HUES64 (cell line): ENCODE data around the gene MTARC1.

ENCODE experiments used
- H3K27ac ChIP-seq: 2 replicates; pipeline ENCODE4 v1.7.0; 2013; ENCODE audit warnings: low read depth, low read length, inconsistent platforms
- H3K27me3 ChIP-seq: 2 replicates; pipeline ENCODE4 v1.6.1; 2013; ENCODE audit warnings: mild to moderate bottlenecking, low read length; ENCODE audit not compliant: insufficient read depth
- H3K36me3 ChIP-seq: 2 replicates; pipeline ENCODE4 v1.6.1; 2013; ENCODE audit warnings: mild to moderate bottlenecking, low read length; ENCODE audit not compliant: insufficient read depth
- H3K4me1 ChIP-seq: 2 replicates; pipeline ENCODE4 v1.6.1; 2013; ENCODE audit warnings: mild to moderate bottlenecking, low read length, moderate library complexity; ENCODE audit not compliant: insufficient read depth
- H3K4me3 ChIP-seq: 2 replicates; pipeline ENCODE4 v1.5.1; 2013; ENCODE audit warnings: mild to moderate bottlenecking, low read length, moderate library complexity
- H3K9ac ChIP-seq: 2 replicates; pipeline ENCODE4 v1.6.1; 2013; ENCODE audit warnings: mild to moderate bottlenecking, low read depth, low read length
- H3K9me3 ChIP-seq: 2 replicates; pipeline ENCODE4 v1.6.1; 2013; ENCODE audit warnings: low read depth, low read length; ENCODE audit not compliant: insufficient read depth
- WGBS: fragments of 150-250, 120-280 bp; methylation state at CpG from one replicate; pipeline ENCODE4 v1.1.7; 2013; ENCODE audit warnings: missing lambda C conversion rate; 5-methylcytosine and 5-hydroxymethylcytosine counted together

MTARC1 gene

GRCh38 chr1:220806408-220806807 lies 19.7 kb downstream of the MTARC1 start:
- no peaks in the 10 kb centered on the region for H3K27me3 ChIP-seq
- peaks cover 22% of the 10 kb centered on the region for H3K36me3 ChIP-seq
- H3K27ac ChIP-seq = no peak overlapping the region
- H3K9me3 ChIP-seq = no peaks in the 10 kb centered on the region
- no peaks in the 10 kb centered on the region for H3K4me1 ChIP-seq
- no peak overlapping the region for H3K9ac ChIP-seq
- no peak overlapping the region for H3K4me3 ChIP-seq
- WGBS = 98% methylated on average over 4 of the region's 4 CpGs

- H3K27me3 ChIP-seq = no peaks in the 10 kb centered on the region
- H3K36me3 ChIP-seq = peaks cover 25% of the 10 kb centered on the region
- no peak overlapping the region for H3K9ac ChIP-seq
- H3K4me3 ChIP-seq = no peak overlapping the region
- H3K4me1 ChIP-seq = no peaks in the 10 kb centered on the region
- H3K27ac ChIP-seq = no peak overlapping the region
- 97% methylated on average over 5 of the region's 6 CpGs for WGBS
- no peaks in the 10 kb centered on the region for H3K9me3 ChIP-seq
These were observed 21.0 kb downstream of the MTARC1 start for GRCh38 chr1:220807726-220808125.

GRCh38 chr1:220808345-220809186 lies 21.9 kb downstream of the MTARC1 start:
- no peak overlapping the region for H3K27ac ChIP-seq
- H3K4me1 ChIP-seq = no peaks in the 10 kb centered on the region
- H3K36me3 ChIP-seq = peaks cover 25% of the 10 kb centered on the region
- no peaks in the 10 kb centered on the region for H3K9me3 ChIP-seq
- H3K4me3 ChIP-seq = no peak overlapping the region
- WGBS = 79% methylated on average over 11 of the region's 11 CpGs
- H3K27me3 ChIP-seq = no peaks in the 10 kb centered on the region
- no peak overlapping the region for H3K9ac ChIP-seq

DNA sequence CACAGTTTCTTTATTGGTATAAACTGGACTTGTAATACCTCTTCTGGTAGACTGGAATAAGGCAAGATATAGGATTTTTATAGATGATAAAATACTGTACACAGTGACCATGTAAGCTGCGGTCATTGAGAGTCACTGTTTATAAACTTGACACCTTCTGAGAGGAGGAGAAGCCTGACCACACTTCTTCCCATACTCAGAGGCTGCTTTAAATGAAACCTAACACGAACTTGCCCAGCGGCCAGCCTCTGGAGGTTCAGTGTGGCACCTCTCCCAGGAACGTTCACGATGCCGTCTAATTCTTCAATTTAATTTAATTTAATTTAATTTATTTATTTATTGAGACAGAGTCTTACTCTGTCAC lies 22.5 kb downstream of the MTARC1 start:
- Histone ChIP-seq H3K27me3 (no peaks in the 10 kb centered on the region), H3K27ac (no peak overlapping the region), H3K4me1 (no peaks in the 10 kb centered on the region), H3K4me3 (no peak overlapping the region), H3K36me3 (peaks cover 28% of the 10 kb centered on the region), H3K9ac (no peak overlapping the region), H3K9me3 (no peaks in the 10 kb centered on the region)
- 91% methylated on average over 3 of the region's 6 CpGs for WGBS

DNA sequence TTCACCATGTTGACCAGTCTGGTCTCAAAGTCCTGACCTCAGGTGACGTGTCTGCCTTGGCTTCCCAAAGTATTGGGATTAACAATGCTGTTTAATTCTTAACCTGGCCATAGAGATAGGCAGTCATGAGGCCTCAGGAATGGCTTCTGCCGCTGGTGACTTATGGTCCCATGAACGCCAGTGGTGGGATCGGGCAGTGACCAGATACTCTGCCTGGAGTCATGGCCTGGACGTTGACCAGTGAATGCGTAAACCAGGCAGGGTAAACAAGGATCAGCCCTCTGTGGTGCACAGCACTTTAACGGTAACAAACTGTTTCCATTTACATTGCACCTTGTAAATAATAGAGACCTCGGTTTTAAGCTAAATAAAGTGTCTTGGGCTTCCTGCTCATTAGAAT lies 23.0 kb downstream of the MTARC1 start:
- WGBS = 85% methylated on average over 8 of the region's 8 CpGs
- H3K27ac ChIP-seq = no peak overlapping the region
- H3K9ac ChIP-seq = no peak overlapping the region
- H3K9me3 ChIP-seq = no peaks in the 10 kb centered on the region
- H3K27me3 ChIP-seq = no peaks in the 10 kb centered on the region
- peaks cover 27% of the 10 kb centered on the region for H3K36me3 ChIP-seq
- no peaks in the 10 kb centered on the region for H3K4me1 ChIP-seq
- no peak overlapping the region for H3K4me3 ChIP-seq

- Histone ChIP-seq H3K9ac (no peak overlapping the region), H3K4me3 (peak overlapping the region; percentile 39), H3K4me1 (no peaks in the 10 kb centered on the region), H3K27ac (no peak overlapping the region), H3K36me3 (peaks cover 22% of the 10 kb centered on the region), H3K9me3 (no peaks in the 10 kb centered on the region), H3K27me3 (no peaks in the 10 kb centered on the region)
- WGBS = 29% methylated on average over 20 of the region's 20 CpGs
These were observed 23.5 kb downstream of the MTARC1 start for GRCh38 chr1:220810179-220810653.

- Histone ChIP-seq H3K4me1 (no peaks in the 10 kb centered on the region), H3K9ac (no peak overlapping the region), H3K9me3 (no peaks in the 10 kb centered on the region), H3K4me3 (no peak overlapping the region), H3K27me3 (no peaks in the 10 kb centered on the region), H3K27ac (no peak overlapping the region), H3K36me3 (peaks cover 15% of the 10 kb centered on the region)
- WGBS = 86% methylated on average over 2 of the region's 2 CpGs
These were observed 24.2 kb downstream of the MTARC1 start for GRCh38 chr1:220810963-220811362.

GRCh38 chr1:220811695-220812094 lies 25.0 kb downstream of the MTARC1 start:
- Histone ChIP-seq H3K4me1 (no peaks in the 10 kb centered on the region), H3K27me3 (no peaks in the 10 kb centered on the region), H3K36me3 (peaks cover 11% of the 10 kb centered on the region; the same call in 1 of the 2 replicates), H3K27ac (no peak overlapping the region), H3K4me3 (no peak overlapping the region), H3K9me3 (no peaks in the 10 kb centered on the region), H3K9ac (no peak overlapping the region)
- WGBS = 91% methylated on average over 5 of the region's 5 CpGs

GRCh38 chr1:220812308-220812707 lies 25.6 kb downstream of the MTARC1 start:
- no peaks in the 10 kb centered on the region for H3K9me3 ChIP-seq
- WGBS = 80% methylated on average over 6 of the region's 6 CpGs

DNA sequence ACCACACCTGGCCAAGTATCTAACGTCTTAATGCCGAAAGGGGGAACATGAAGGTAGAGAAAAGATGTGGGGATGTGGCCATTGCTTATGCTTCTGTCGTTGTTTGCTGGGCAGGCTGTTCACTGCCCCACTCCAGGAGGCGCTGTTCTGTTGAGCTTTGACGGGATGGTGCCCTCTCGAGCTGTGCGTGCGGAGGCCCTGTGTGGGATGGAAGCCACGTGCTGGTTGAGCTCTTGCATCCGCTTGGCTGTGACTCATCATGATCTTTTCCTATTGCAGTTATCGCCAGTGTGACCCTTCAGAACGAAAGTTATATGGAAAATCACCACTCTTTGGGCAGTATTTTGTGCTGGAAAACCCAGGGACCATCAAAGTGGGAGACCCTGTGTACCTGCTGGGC lies 26.3 kb downstream of the MTARC1 start:
- Histone ChIP-seq H3K27ac (no peak overlapping the region), H3K36me3 (peaks cover 11% of the 10 kb centered on the region; the same call in 1 of the 2 replicates), H3K27me3 (no peaks in the 10 kb centered on the region), H3K4me3 (no peak overlapping the region), H3K9me3 (no peaks in the 10 kb centered on the region), H3K9ac (no peak overlapping the region), H3K4me1 (peaks cover under 1% of the 10 kb centered on the region; the same call in 1 of the 2 replicates)
- 78% methylated on average over 12 of the region's 12 CpGs for WGBS

More at GRCh38 chr1:220812308-220812707, 25.6 kb downstream of the MTARC1 start:
- no peak overlapping the region for H3K27ac ChIP-seq
- H3K36me3 ChIP-seq = peaks cover 11% of the 10 kb centered on the region; the same call in 1 of the 2 replicates
- H3K4me1 ChIP-seq = no peaks in the 10 kb centered on the region
- H3K4me3 ChIP-seq = no peak overlapping the region
- no peaks in the 10 kb centered on the region for H3K27me3 ChIP-seq
- H3K9ac ChIP-seq = no peak overlapping the region

GRCh38 chr1:220815409-220815808 lies 28.7 kb downstream of the MTARC1 start:
- no peak overlapping the region for H3K4me3 ChIP-seq
- 89% methylated on average over 2 of the region's 2 CpGs for WGBS

More at GRCh38 chr1:220815409-220815808, 28.7 kb downstream of the MTARC1 start:
- no peaks in the 10 kb centered on the region for H3K9me3 ChIP-seq
- no peak overlapping the region for H3K9ac ChIP-seq
- H3K4me1 ChIP-seq = peaks cover 13% of the 10 kb centered on the region
- H3K27ac ChIP-seq = no peak overlapping the region
- H3K36me3 ChIP-seq = peaks cover 11% of the 10 kb centered on the region; the same call in 1 of the 2 replicates
- H3K27me3 ChIP-seq = no peaks in the 10 kb centered on the region
